Esophagus squamous epithelium (tissue), 5 donors: ENCODE data around the gene TIMM17A. TPM values are rescaled to one million over a fixed set of nuclear protein-coding genes. Genes with fewer than 3 reads are reported as not detected.
A peak's percentile ranks its signal among the peaks of the same experiment; 100 is the strongest.

Source experiments
- DNase-seq: peaks from one replicate; lab custom pipeline; 2025; lab: John Stamatoyannopoulos, UW
- H3K27ac ChIP-seq, 4 donors: fragments of 200-600 bp; sonication (generic); one replicate each; pipeline ENCODE4 v1.5.1; 2016 to 2019; ENCODE audit warnings: mild to moderate bottlenecking in 1 of 4
- H3K27me3 ChIP-seq, 4 donors: fragments of 200-600 bp; sonication (generic); 1 replicate in 3 of 4; 2 replicates in 1 of 4; pipeline versions ENCODE4 v1.5.1 to v1.6.0; 2017 to 2021; ENCODE audit warnings: antibody characterized with exemption in 1 of 4
- H3K36me3 ChIP-seq, 3 donors: fragments of 200-600 bp; sonication (generic); one replicate each; pipeline ENCODE4 v1.5.1; 2016 to 2019
- H3K4me1 ChIP-seq, 3 donors: fragments of 200-600 bp; sonication (generic); one replicate each; pipeline ENCODE4 v1.5.1; 2017 to 2019
- H3K4me3 ChIP-seq, 4 donors: fragments of 200-600 bp; sonication (generic); 1 replicate in 3 of 4; 2 replicates in 1 of 4; pipeline ENCODE4 v1.5.1; 2016 to 2019; ENCODE audit warnings: mild to moderate bottlenecking in 2 of 4, moderate library complexity in 1 of 4
- H3K9me3 ChIP-seq, 3 donors: fragments of 200-600 bp; sonication (generic); one replicate each; pipeline ENCODE4 v1.5.1; 2016 to 2019
- CTCF ChIP-seq, 6 experiments: fragments of 450-650 bp in 4 of 6; fragments of 200-600 bp in 2 of 6; sonication (generic) in 2 of 6; IDR thresholded peaks; one replicate each; pipeline ENCODE4 v1.5.1; 2016 to 2019; ENCODE audit warnings: antibody characterized with exemption in 6 of 6, mild to moderate bottlenecking in 4 of 6, moderate library complexity in 4 of 6
- POLR2A ChIP-seq, 4 donors: fragments of 450-650 bp; IDR thresholded peaks; one replicate each; pipeline ENCODE4 v1.6.1; 2017; ENCODE audit warnings: antibody characterized with exemption in 4 of 4, mild to moderate bottlenecking in 4 of 4, moderate library complexity in 3 of 4
- WGBS, 2 donors: methylation state at CpG; one replicate each; pipeline ENCODE4 v1.1.5; 2018; 5-methylcytosine and 5-hydroxymethylcytosine counted together
- intact Hi-C: fragments of 100-400 bp; cut with DNase I; formaldehyde crosslinking; loops from one replicate; pipeline ENCODE4 v1.15.0; 2022
- total RNA-seq, 4 donors: library from RNA; depleted of rRNA; stranded (reverse); fragments of >200 nt; gene quantifications; one replicate each; pipeline ENCODE4 v1.1.0, GENCODE V29; 2016
- donor health status: DM: yes; HTN: yes; CAD: no.

The TIMM17A gene
- total RNA-seq, 4 donors from 2014 or later: 18.7 to 44.6 (median 34.6) TPM

GRCh38 chr1:201914456-201915235 is 40.7 kb upstream of the TIMM17A start:
- no peaks in the 10 kb centered on the region for H3K36me3 ChIP-seq
- no peaks in the 10 kb centered on the region for H3K9me3 ChIP-seq
- peak overlapping the region; percentile 27 to 91 (median 78) for H3K27ac ChIP-seq
- WGBS, 2 donors: 73 to 79% methylated on average over 13 to 14 of the region's 14 CpGs
- TF ChIP-seq POLR2A (IDR thresholded peaks at IDR 0.05) (no peak), CTCF (IDR thresholded peaks at IDR 0.05) (no peak)
- intact Hi-C loops: no loop called here
- H3K27me3 ChIP-seq: no peaks in the 10 kb centered on the region
- no peak for DNase-seq
- H3K4me1 ChIP-seq: peaks cover 9 to 90% (median 31%) of the 10 kb centered on the region in 3 donors
- peak overlapping the region in 1 of 4 donors; percentile 11 for H3K4me3 ChIP-seq

- H3K9me3 ChIP-seq: no peaks in the 10 kb centered on the region
- peak overlapping the region in 1 of 4 donors; percentile 2 for H3K4me3 ChIP-seq
- DNase-seq: no peak
- 27 to 40% methylated on average over 6 to 8 of the region's 11 CpGs for WGBS, 2 donors
- H3K36me3 ChIP-seq: no peaks in the 10 kb centered on the region
- no peaks in the 10 kb centered on the region for H3K27me3 ChIP-seq
- TF ChIP-seq POLR2A (IDR thresholded peaks at IDR 0.05) (no peak), CTCF (IDR thresholded peaks at IDR 0.05) (no peak)
- peaks cover 9 to 94% (median 31%) of the 10 kb centered on the region in 3 donors for H3K4me1 ChIP-seq
- intact Hi-C loops: no loop called here
- H3K27ac ChIP-seq: peak overlapping the region; percentile 70 to 91 (median 78)
These were observed 38.6 kb upstream of the TIMM17A start for GRCh38 chr1:201916649-201917249.

- intact Hi-C loops: no loop called here
- Histone ChIP-seq H3K27ac (peak overlapping the region; percentile 70 to 91 (median 78)), H3K9me3 (no peaks in the 10 kb centered on the region), H3K4me1 (peaks cover 9 to 87% (median 31%) of the 10 kb centered on the region in 3 donors), H3K36me3 (no peaks in the 10 kb centered on the region), H3K27me3 (no peaks in the 10 kb centered on the region), H3K4me3 (peak overlapping the region in 1 of 4 donors; percentile 2)
- TF ChIP-seq POLR2A (IDR thresholded peaks at IDR 0.05): no peak
- no peak for TF ChIP-seq CTCF (IDR thresholded peaks at IDR 0.05)
- no peak for DNase-seq
- WGBS, 2 donors: 63 to 67% methylated on average over 6 of the region's 7 CpGs
These were observed 37.8 kb upstream of the TIMM17A start for GRCh38 chr1:201917362-201918033.

GRCh38 chr1:201918343-201918742 is 37.0 kb upstream of the TIMM17A start:
- peaks cover 9 to 80% (median 31%) of the 10 kb centered on the region in 3 donors for H3K4me1 ChIP-seq
- H3K4me3 ChIP-seq: no peak overlapping the region
- 77 to 84% methylated on average over 5 of the region's 5 CpGs for WGBS, 2 donors
- no peaks in the 10 kb centered on the region for H3K36me3 ChIP-seq
- H3K27me3 ChIP-seq: no peaks in the 10 kb centered on the region
- H3K27ac ChIP-seq: peak overlapping the region; percentile 70 to 91 (median 78)
- TF ChIP-seq CTCF (IDR thresholded peaks at IDR 0.05) (no peak), POLR2A (IDR thresholded peaks at IDR 0.05) (no peak)
- intact Hi-C loops: no loop called here
- no peak for DNase-seq
- H3K9me3 ChIP-seq: no peaks in the 10 kb centered on the region
